Keratinocyte (primary cell): Measurements from ENCODE around the gene SCN11A. TPM values are rescaled to one million over a fixed set of nuclear protein-coding genes. Genes with fewer than 3 reads are reported as not detected.

ENCODE experiments used
- DNase-seq: peaks from one replicate; pipeline ENCODE4 v3.0.0-alpha.2; 2011; ENCODE audit warnings: low read depth, missing footprints, low spot score
- FAIRE-seq: peaks from 2 replicates; lab custom pipeline; 2011; peaks lifted over from hg19 to GRCh38; lab: Jason Lieb, UNC
- H2AFZ ChIP-seq: 2 replicates; pipeline ENCODE4 v1.6.0; 2012; ENCODE audit warnings: low read length, control low read depth, inconsistent platforms; ENCODE audit not compliant: control insufficient read depth
- H3K27ac ChIP-seq: 2 replicates; pipeline ENCODE4 v1.5.1; 2011; ENCODE audit warnings: low read length; ENCODE audit not compliant: control insufficient read depth, insufficient read depth
- H3K27me3 ChIP-seq: 3 replicates; pipeline ENCODE4 v1.6.0; 2011; ENCODE audit warnings: low read length; ENCODE audit not compliant: control insufficient read depth, insufficient read depth; ENCODE audit errors: extremely low read depth
- H3K36me3 ChIP-seq, 2 experiments: 2 replicates in 1 of 2; 3 replicates in 1 of 2; pipeline ENCODE4 v1.5.1; 2011; ENCODE audit warnings: low read length in 2 of 2, mild to moderate bottlenecking in 1 of 2; ENCODE audit not compliant: control insufficient read depth in 2 of 2, insufficient read depth in 2 of 2; ENCODE audit errors: extremely low read depth in 1 of 2
- H3K4me1 ChIP-seq: 3 replicates; pipeline ENCODE4 v1.5.1; 2011; ENCODE audit warnings: low read length; ENCODE audit not compliant: control insufficient read depth, insufficient read depth; ENCODE audit errors: extremely low read depth
- H3K4me2 ChIP-seq: 3 replicates; pipeline ENCODE4 v1.6.0; 2011; ENCODE audit warnings: low read depth, low read length; ENCODE audit not compliant: control insufficient read depth, insufficient read depth; ENCODE audit errors: extremely low read depth
- H3K4me3 ChIP-seq, 3 experiments: fragments of 200-600 bp in 1 of 3; sonication (generic) in 1 of 3; 2 replicates in 2 of 3; 3 replicates in 1 of 3; pipeline ENCODE4 v1.5.1; 2011 to 2016; ENCODE audit warnings: low read length in 3 of 3, mild to moderate bottlenecking in 3 of 3, control low read depth in 2 of 3, inconsistent platforms in 1 of 3, low read depth in 1 of 3, mixed read lengths in 1 of 3, mixed run types in 1 of 3, moderate library complexity in 1 of 3; ENCODE audit not compliant: control insufficient read depth in 2 of 3, insufficient read depth in 2 of 3; ENCODE audit errors: extremely low read depth in 1 of 3
- H3K79me2 ChIP-seq: 2 replicates; pipeline ENCODE4 v1.6.0; 2012; ENCODE audit warnings: low read length; ENCODE audit not compliant: control insufficient read depth, insufficient read depth
- H3K9ac ChIP-seq: 3 replicates; pipeline ENCODE4 v1.6.0; 2011; ENCODE audit warnings: low read length; ENCODE audit not compliant: control insufficient read depth, insufficient read depth; ENCODE audit errors: extremely low read depth
- H3K9me1 ChIP-seq: 3 replicates; pipeline ENCODE4 v1.6.0; 2011; ENCODE audit warnings: low read length; ENCODE audit not compliant: control insufficient read depth, insufficient read depth; ENCODE audit errors: extremely low read depth
- H3K9me3 ChIP-seq: 2 replicates; pipeline ENCODE4 v1.5.1; 2012; ENCODE audit warnings: low read depth, low read length; ENCODE audit not compliant: control insufficient read depth
- H4K20me1 ChIP-seq: 3 replicates; pipeline ENCODE4 v1.6.0; 2011; ENCODE audit warnings: low read length; ENCODE audit not compliant: control insufficient read depth, insufficient read depth; ENCODE audit errors: extremely low read depth
- CTCF ChIP-seq, 3 experiments: IDR thresholded peaks in 1 of 3; conservative IDR thresholded peaks in 1 of 3; optimal IDR thresholded peaks in 1 of 3; 2 replicates in 2 of 3; 3 replicates in 1 of 3; pipeline versions ENCODE3 to v1.5.1; 2011; ENCODE audit warnings: low read length in 3 of 3, mild to moderate bottlenecking in 3 of 3, moderate library complexity in 2 of 3, control low read depth in 1 of 3, inconsistent platforms in 1 of 3; ENCODE audit not compliant: insufficient read depth in 2 of 3; ENCODE audit errors: extremely low read depth in 1 of 3
- EZH2 ChIP-seq: IDR thresholded peaks from one replicate; pipeline ENCODE4 v1.6.1; 2012; ENCODE audit warnings: inconsistent platforms, mild to moderate bottlenecking, low read length, moderate library complexity
- dilution Hi-C: fragments of 300-500 bp; cut with MboI; formaldehyde crosslinking; loops from one replicate; pipeline ENCODE4 v1.7.0; 2020; ENCODE audit warnings: low sequenced_read_pairs; ENCODE audit not compliant: extremely low pct_ligation_motif_present
- polyA plus RNA-seq, 5 experiments: library from polyadenylated mRNA; depleted of rRNA in 3 of 5; stranded (reverse) in 3 of 5; stranded (forward) in 1 of 5; unstranded in 1 of 5; fragments of >200 nt; gene quantifications; 1 replicate in 1 of 5; 2 replicates in 3 of 5; 3 replicates in 1 of 5; pipeline versions ENCODE4 v1.2.1 to v1.2.3, GENCODE V29; 2011 to 2012; ENCODE audit warnings: missing spikeins in 2 of 5, low read depth in 1 of 5, low replicate concordance in 1 of 5

SCN11A gene
- polyA plus RNA-seq, 1 donor (not counting 4 experiments of a cell fraction or from before 2014, with no cell fraction given) = 0.01 TPM

GRCh38 chr3:39025222-39025970, 26.3 kb downstream of the SCN11A start:
- Histone ChIP-seq H3K36me3 (no peaks in the 10 kb centered on the region), H3K9me3 (no peaks in the 10 kb centered on the region), H3K9me1 (no peaks in the 10 kb centered on the region), H2AFZ (no peak overlapping the region), H3K79me2 (no peaks in the 10 kb centered on the region), H3K27me3 (peaks cover 9% of the 10 kb centered on the region), H3K27ac (no peak overlapping the region), H4K20me1 (no peaks in the 10 kb centered on the region), H3K4me3 (no peak overlapping the region), H3K4me2 (no peak overlapping the region), H3K9ac (no peak overlapping the region), H3K4me1 (no peaks in the 10 kb centered on the region)
- FAIRE-seq (no peak), DNase-seq (no peak)
- dilution Hi-C loops = no loop called here
- no peak for TF ChIP-seq EZH2
- TF ChIP-seq CTCF (optimal IDR thresholded peaks at IDR 0.05 in 1 of 3, IDR thresholded peaks at IDR 0.05 in 1 of 3, conservative IDR thresholded peaks at IDR 0.05 in 1 of 3; ENCODE audit: extremely low read depth in 1 of 3, insufficient read depth in 2 of 3, low read length in 3 of 3) = no peak

DNA sequence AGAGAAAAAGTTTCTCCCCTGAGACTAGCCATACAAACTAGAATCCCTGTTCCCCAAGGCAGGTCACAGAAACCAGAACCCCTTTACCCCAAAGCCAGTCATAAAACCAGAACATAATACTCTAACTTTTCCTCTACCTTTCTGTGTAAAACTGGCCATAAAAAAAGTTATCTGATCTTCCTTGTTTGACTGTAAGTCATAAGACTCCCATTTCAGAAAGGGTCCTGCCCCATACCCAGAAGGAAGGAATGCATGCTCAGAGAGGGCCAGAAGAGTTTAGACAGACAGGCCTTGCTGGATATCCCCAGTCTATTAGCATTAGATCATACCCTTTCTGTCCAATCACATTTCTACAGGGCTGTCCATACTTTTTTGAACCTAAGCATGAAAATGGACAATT, 27.2 kb downstream of the SCN11A start:
- Histone ChIP-seq H3K27ac (no peak overlapping the region), H3K79me2 (no peaks in the 10 kb centered on the region), H3K9me3 (no peaks in the 10 kb centered on the region), H2AFZ (no peak overlapping the region), H3K27me3 (peaks cover 5% of the 10 kb centered on the region), H3K36me3 (no peaks in the 10 kb centered on the region), H3K4me1 (no peaks in the 10 kb centered on the region), H4K20me1 (no peaks in the 10 kb centered on the region), H3K4me3 (no peak overlapping the region), H3K9me1 (no peaks in the 10 kb centered on the region), H3K9ac (no peak overlapping the region), H3K4me2 (no peak overlapping the region)
- TF ChIP-seq EZH2 (no peak), CTCF (optimal IDR thresholded peaks at IDR 0.05 in 1 of 3, IDR thresholded peaks at IDR 0.05 in 1 of 3, conservative IDR thresholded peaks at IDR 0.05 in 1 of 3; ENCODE audit: extremely low read depth in 1 of 3, insufficient read depth in 2 of 3, low read length in 3 of 3) (no peak)
- dilution Hi-C loops = no loop called here
- DNase-seq (no peak), FAIRE-seq (no peak)
